Activated T-helper 2 cell treated with anti-CD3 and anti-CD28 coated beads, Interferon-gamma antibody, Interleukin-2, Interleukin-4, amounts not matched to agents 10 μg/mL and 5 μg/mL and 100 μg/mL, durations not matched to agents 14 hours and 24 hours and 36 hours (primary cell): ENCODE measurements around the gene MLLT11. TPM values are rescaled to one million over a fixed set of nuclear protein-coding genes. Genes with fewer than 3 reads are reported as not detected.

Source experiments
- DNase-seq: peaks from one replicate; pipeline ENCODE4 v3.0.0; 2021; ENCODE audit warnings: low spot score
- H3K27ac Mint-ChIP-seq: one replicate; pipeline ENCODE4 v1.8.0; 2021; ENCODE audit warnings: mixed read lengths
- H3K27me3 Mint-ChIP-seq: one replicate; pipeline ENCODE4 v1.8.0; 2021; ENCODE audit warnings: low read depth, mixed read lengths
- H3K36me3 Mint-ChIP-seq: one replicate; pipeline ENCODE4 v1.8.0; 2021; ENCODE audit warnings: low read depth, mixed read lengths
- H3K4me1 Mint-ChIP-seq: one replicate; pipeline ENCODE4 v1.8.0; 2021; ENCODE audit warnings: low read depth, mixed read lengths
- H3K4me3 Mint-ChIP-seq: one replicate; pipeline ENCODE4 v1.8.0; 2021; ENCODE audit warnings: low read depth, mild to moderate bottlenecking, moderate library complexity, mixed read lengths
- H3K9me3 Mint-ChIP-seq: one replicate; pipeline ENCODE4 v1.8.0; 2021; ENCODE audit warnings: mixed read lengths
- intact Hi-C: fragments of 100-400 bp; cut with micrococcal nuclease; formaldehyde crosslinking; loops from one replicate; pipeline ENCODE4 v1.15.1; 2023
- total RNA-seq: library from RNA; stranded (reverse); gene quantifications from 2 replicates; pipeline ENCODE4 v1.2.3, GENCODE V29; 2022

MLLT11 gene
- 3.7 and 3.8 TPM in 2 replicates for total RNA-seq

- Mint-ChIP-seq H3K4me3 (peak within 1 kb of the TSS; percentile 90), H3K27me3 (no peaks in the 10 kb centered on the region), H3K27ac (peak within 1 kb of the TSS; percentile 96), H3K4me1 (peaks cover 56% of the 10 kb centered on the region), H3K9me3 (no peaks in the 10 kb centered on the region), H3K36me3 (peaks cover 44% of the 10 kb centered on the region)
- intact Hi-C loops: loop anchor here (1.0 to 10.0 kb wide), 2 partner anchors 10 to 945 kb away; partner anchors contain the start of gene GABPB2
- DNase-seq: no peak
These were observed at the start of gene MLLT11 for GRCh38 chr1:151060007-151060656. MLLT11 (plus strand) TSS chr1:151060397; CDS start chr1:151067225, 6,828 bp downstream.

- H3K9me3 Mint-ChIP-seq: no peaks in the 10 kb centered on the region
- H3K27me3 Mint-ChIP-seq: no peaks in the 10 kb centered on the region
- H3K27ac Mint-ChIP-seq: no peak overlapping the region
- peaks cover 7% of the 10 kb centered on the region for H3K36me3 Mint-ChIP-seq
- H3K4me1 Mint-ChIP-seq: peaks cover 34% of the 10 kb centered on the region
- no peak overlapping the region for H3K4me3 Mint-ChIP-seq
- intact Hi-C loops: no loop called here
- DNase-seq: no peak
These were observed 48.9 kb upstream of the MLLT11 start for GRCh38 chr1:151011154-151011850.

GRCh38 chr1:151012684-151013471 is 47.3 kb upstream of the MLLT11 start:
- intact Hi-C loops: no loop called here
- no peak for DNase-seq
- H3K27me3 Mint-ChIP-seq: no peaks in the 10 kb centered on the region
- no peak overlapping the region for H3K4me3 Mint-ChIP-seq
- no peaks in the 10 kb centered on the region for H3K9me3 Mint-ChIP-seq
- no peak overlapping the region for H3K27ac Mint-ChIP-seq
- peaks cover 7% of the 10 kb centered on the region for H3K36me3 Mint-ChIP-seq
- peaks cover 20% of the 10 kb centered on the region for H3K4me1 Mint-ChIP-seq

GRCh38 chr1:151013518-151013917 is 46.7 kb upstream of the MLLT11 start:
- Mint-ChIP-seq H3K9me3 (no peaks in the 10 kb centered on the region), H3K4me3 (no peak overlapping the region), H3K27me3 (no peaks in the 10 kb centered on the region), H3K36me3 (peaks cover 10% of the 10 kb centered on the region), H3K27ac (no peak overlapping the region), H3K4me1 (peaks cover 15% of the 10 kb centered on the region)
- intact Hi-C loops: no loop called here
- DNase-seq: no peak

- peaks cover 33% of the 10 kb centered on the region for H3K36me3 Mint-ChIP-seq
- H3K4me1 Mint-ChIP-seq: peaks cover 5% of the 10 kb centered on the region
These were observed 35.6 kb upstream of the MLLT11 start for GRCh38 chr1:151024540-151025146.

GRCh38 chr1:151026460-151026859 is 33.7 kb upstream of the MLLT11 start:
- peaks cover 40% of the 10 kb centered on the region for H3K36me3 Mint-ChIP-seq
- peaks cover 5% of the 10 kb centered on the region for H3K4me1 Mint-ChIP-seq
- H3K27me3 Mint-ChIP-seq: no peaks in the 10 kb centered on the region
- no peaks in the 10 kb centered on the region for H3K9me3 Mint-ChIP-seq
- no peak overlapping the region for H3K27ac Mint-ChIP-seq
- DNase-seq: no peak
- H3K4me3 Mint-ChIP-seq: no peak overlapping the region
- intact Hi-C loops: no loop called here

More at GRCh38 chr1:151024540-151025146, 35.6 kb upstream of the MLLT11 start:
- peak; percentile 72 for DNase-seq
- no peaks in the 10 kb centered on the region for H3K27me3 Mint-ChIP-seq
- intact Hi-C loops: loop anchor here (2.0 kb wide), 1 partner anchor 34 kb away; the partner anchor contains the start of gene CDC42SE1
- no peaks in the 10 kb centered on the region for H3K9me3 Mint-ChIP-seq
- H3K27ac Mint-ChIP-seq: no peak overlapping the region
- H3K4me3 Mint-ChIP-seq: no peak overlapping the region

GRCh38 chr1:151032164-151032563 is 28.0 kb upstream of the MLLT11 start:
- Mint-ChIP-seq H3K4me1 (no peaks in the 10 kb centered on the region), H3K9me3 (no peaks in the 10 kb centered on the region), H3K27ac (no peak overlapping the region), H3K4me3 (no peak overlapping the region), H3K36me3 (peaks cover 43% of the 10 kb centered on the region), H3K27me3 (no peaks in the 10 kb centered on the region)
- intact Hi-C loops: no loop called here
- no peak for DNase-seq

GRCh38 chr1:151035167-151035566 is 25.0 kb upstream of the MLLT11 start:
- Mint-ChIP-seq H3K9me3 (no peaks in the 10 kb centered on the region), H3K27me3 (no peaks in the 10 kb centered on the region), H3K4me3 (no peak overlapping the region), H3K4me1 (no peaks in the 10 kb centered on the region), H3K36me3 (peaks cover 26% of the 10 kb centered on the region), H3K27ac (no peak overlapping the region)
- intact Hi-C loops: no loop called here
- no peak for DNase-seq

- Mint-ChIP-seq H3K36me3 (peaks cover 22% of the 10 kb centered on the region), H3K27ac (no peak within 1 kb of the TSS), H3K4me1 (no peaks in the 10 kb centered on the region), H3K27me3 (no peaks in the 10 kb centered on the region), H3K9me3 (no peaks in the 10 kb centered on the region), H3K4me3 (no peak within 1 kb of the TSS)
- no peak for DNase-seq
- intact Hi-C loops: no loop called here
These were observed 23.8 kb upstream of the MLLT11 start, which contains the start of gene BNIPL for GRCh38 chr1:151036356-151036755. BNIPL (plus strand) TSS chr1:151036586; CDS start chr1:151036726, 140 bp downstream.

GRCh38 chr1:151037032-151037431 is 23.2 kb upstream of the MLLT11 start:
- Mint-ChIP-seq H3K27ac (no peak overlapping the region), H3K9me3 (no peaks in the 10 kb centered on the region), H3K36me3 (peaks cover 19% of the 10 kb centered on the region), H3K4me3 (no peak overlapping the region), H3K27me3 (no peaks in the 10 kb centered on the region), H3K4me1 (no peaks in the 10 kb centered on the region)
- DNase-seq: no peak
- intact Hi-C loops: no loop called here

- DNase-seq: no peak
- no peak overlapping the region for H3K4me3 Mint-ChIP-seq
These were observed 20.7 kb upstream of the MLLT11 start for GRCh38 chr1:151039521-151039920.

GRCh38 chr1:151043163-151043562 is 17.0 kb upstream of the MLLT11 start:
- Mint-ChIP-seq H3K36me3 (peaks cover 2% of the 10 kb centered on the region), H3K27me3 (no peaks in the 10 kb centered on the region), H3K9me3 (no peaks in the 10 kb centered on the region), H3K4me1 (peaks cover 8% of the 10 kb centered on the region), H3K27ac (no peak overlapping the region), H3K4me3 (no peak overlapping the region)
- intact Hi-C loops: no loop called here
- no peak for DNase-seq

More at GRCh38 chr1:151039521-151039920, 20.7 kb upstream of the MLLT11 start:
- Mint-ChIP-seq H3K27ac (no peak overlapping the region), H3K4me1 (peaks cover 6% of the 10 kb centered on the region), H3K9me3 (no peaks in the 10 kb centered on the region), H3K27me3 (no peaks in the 10 kb centered on the region), H3K36me3 (peaks cover 11% of the 10 kb centered on the region)
- intact Hi-C loops: no loop called here
